GM21381 (cell line): ENCODE data around the gene RBMS1.
"Not testable (repeated sequence)": the region's sequence is repeated elsewhere in the genome, so short reads cannot be mapped to it uniquely, and the experiment has no call there.

Experiments
- ATAC-seq: cut with Tn5 transposase; IDR thresholded peaks from one replicate; pipeline ENCODE4 v1.9.1; 2021; ENCODE audit warnings: mild to moderate bottlenecking, moderate library complexity; ENCODE audit not compliant: unreplicated experiment

RBMS1 gene

DNA sequence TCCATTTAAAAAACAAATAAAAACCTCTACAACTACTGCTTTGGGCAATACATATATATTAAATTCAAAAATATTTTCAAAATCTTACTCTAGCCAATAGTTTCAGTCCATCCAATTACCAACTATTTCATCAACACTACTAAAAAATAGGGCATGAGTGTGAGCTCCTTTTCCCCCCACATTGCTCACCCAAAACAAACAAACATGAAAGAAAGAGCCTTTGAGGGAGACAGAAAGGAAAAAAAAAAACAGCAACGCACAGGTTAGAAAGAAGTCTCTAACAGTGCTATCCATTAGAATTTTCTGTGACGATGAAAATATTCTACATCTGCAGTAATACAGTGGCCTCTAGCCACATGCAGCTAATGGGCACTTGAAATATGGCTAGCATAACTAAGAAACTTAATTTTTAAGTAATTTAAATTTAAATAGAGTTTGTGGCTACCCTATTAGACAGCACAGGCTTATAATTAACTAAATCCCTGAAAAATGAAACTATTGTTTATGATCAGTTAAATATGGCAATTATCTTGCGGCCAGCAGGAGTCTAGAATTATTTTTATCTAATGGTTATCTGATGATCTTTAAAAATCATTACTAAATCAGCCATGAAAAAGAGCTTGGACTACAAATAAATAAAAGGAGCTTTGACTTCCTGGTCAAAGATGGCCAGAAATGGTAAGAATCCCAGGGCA is 59.2 kb downstream of the RBMS1 start:
- no peak for ATAC-seq

DNA sequence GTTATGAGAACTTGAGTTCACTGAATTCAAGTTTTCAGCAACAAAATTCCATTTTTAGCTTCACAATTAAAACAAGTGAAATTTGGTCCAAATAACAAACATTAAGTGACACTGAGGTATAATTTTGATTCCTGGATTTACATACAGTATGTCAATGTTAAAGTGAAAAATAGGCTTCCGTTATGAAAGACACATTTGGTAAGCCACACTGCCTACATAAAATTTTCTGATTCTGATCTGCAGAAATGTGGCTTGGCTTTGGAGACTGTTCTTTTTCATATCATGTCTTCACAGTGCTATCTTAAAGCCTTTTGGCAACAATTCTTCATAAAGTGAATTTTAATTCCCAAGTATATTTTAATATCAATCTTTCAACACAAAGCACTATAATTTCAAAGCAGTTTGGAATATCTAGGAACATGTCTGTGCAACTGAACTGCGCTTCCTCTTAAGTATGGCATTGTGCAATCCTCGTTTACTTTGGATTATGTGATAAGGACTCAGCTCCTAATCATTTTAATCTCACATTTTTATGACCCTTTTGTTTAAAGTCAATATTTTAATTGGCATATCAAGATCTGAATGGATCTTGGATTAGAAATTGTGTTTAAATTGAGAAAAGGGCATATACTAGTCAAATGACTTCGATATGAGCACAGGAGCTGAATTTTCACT is 60.0 kb downstream of the RBMS1 start:
- no peak for ATAC-seq

DNA sequence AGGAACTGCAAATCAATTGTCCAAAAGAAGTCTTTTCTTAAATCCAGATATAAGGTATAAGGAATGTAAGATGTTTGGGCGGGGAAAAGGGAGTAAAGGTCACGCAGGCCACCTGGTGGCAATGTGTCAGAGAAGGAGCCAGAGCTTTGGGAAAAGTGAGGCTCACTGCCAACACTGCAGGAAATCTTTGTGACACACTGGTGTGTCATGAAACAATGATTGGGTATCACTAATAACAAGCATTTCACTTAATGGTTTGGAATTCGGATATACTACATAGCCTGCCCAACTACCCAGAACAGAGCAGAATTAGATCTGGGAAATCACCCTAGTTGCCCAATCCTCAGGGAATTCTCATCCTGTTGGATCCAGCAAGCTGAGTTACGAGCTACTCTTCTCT is 61.0 kb downstream of the RBMS1 start:
- no peak for ATAC-seq

DNA sequence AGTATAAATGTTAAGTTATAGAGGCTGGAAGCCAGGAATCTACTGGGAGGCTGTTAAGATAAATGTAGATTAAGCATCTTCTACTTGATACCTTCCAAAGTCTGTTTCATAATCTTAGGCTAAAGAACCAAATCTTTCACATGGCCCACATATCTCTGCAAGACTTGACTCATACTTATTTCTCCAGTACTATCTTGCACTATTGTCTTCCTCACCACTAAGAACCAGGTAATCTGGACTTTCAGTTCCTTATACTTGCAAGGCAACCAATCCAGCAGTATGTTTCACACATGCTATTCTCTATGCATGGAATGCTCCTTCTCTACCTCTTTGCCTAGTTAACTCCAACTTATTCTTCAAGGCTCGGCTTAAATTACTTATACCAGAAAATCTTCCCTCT is 62.2 kb downstream of the RBMS1 start:
- peak; percentile 46 for ATAC-seq

DNA sequence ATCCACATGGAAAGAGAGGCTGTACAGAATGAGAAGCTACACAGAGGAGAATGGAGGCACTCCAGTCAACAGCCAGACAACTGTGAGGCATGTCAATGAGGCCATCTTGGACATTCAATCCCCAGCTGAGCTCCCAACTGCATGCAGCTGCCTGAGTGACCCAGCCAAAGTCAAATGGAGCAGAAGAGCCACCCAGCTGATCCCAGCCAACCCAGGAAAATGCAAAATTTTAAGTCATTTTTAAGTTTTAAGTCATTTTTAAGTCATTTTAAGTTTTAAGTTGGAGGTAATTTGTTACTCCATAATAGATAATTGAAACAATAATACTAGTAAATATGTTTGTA is 63.6 kb downstream of the RBMS1 start:
- no peak for ATAC-seq

DNA sequence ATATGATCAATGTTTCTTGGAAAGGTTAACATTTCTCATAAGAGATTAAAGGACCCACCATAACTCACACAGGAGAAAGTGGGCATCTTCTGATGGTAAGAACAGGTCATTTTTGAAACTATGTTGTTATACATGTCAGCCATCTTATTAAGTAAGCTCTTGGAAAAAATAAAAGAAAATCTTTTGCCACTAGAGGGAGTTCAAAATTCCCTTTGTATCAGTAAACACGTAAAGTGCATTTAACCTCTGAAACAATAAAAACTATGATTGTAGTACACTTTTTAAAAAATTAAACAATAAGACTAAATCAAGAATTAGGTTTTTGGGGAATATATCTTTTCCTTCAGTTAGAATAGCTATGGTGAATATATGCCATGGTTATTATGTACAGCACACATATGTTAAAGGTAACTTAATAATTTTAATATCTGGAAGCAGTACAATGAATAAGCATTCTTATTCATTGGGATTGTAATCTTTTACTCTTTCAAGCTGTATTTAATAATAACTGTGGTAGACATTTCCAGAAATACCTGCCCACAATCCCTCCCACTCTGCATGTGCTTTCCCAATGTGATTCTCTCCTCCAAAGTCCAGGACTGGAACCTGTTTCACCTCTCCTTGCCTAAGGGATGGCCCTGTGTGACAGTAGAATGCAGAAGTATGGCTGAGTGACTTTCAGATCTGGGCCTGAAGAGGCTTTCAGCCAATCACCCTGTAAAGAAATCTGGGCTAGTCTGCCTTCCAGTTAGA is 64.2 kb downstream of the RBMS1 start:
- ATAC-seq = no peak

DNA sequence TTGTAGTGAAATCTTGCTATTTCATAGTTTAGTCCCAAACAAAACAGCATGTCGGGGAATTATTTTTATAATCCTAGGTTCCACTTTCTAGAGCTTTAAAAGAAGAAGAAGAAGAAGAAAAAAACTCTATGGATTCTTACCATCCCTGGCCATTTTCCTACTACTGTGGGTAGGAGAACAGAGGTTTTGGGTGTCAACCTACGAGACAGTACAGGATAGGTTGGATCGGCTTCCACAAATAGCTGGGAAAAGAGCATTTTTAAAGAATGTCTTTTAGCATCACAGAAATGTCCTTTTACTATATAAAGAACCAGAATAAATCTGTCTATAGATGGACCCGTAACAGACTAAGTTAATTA is 65.2 kb downstream of the RBMS1 start:
- ATAC-seq = no peak

DNA sequence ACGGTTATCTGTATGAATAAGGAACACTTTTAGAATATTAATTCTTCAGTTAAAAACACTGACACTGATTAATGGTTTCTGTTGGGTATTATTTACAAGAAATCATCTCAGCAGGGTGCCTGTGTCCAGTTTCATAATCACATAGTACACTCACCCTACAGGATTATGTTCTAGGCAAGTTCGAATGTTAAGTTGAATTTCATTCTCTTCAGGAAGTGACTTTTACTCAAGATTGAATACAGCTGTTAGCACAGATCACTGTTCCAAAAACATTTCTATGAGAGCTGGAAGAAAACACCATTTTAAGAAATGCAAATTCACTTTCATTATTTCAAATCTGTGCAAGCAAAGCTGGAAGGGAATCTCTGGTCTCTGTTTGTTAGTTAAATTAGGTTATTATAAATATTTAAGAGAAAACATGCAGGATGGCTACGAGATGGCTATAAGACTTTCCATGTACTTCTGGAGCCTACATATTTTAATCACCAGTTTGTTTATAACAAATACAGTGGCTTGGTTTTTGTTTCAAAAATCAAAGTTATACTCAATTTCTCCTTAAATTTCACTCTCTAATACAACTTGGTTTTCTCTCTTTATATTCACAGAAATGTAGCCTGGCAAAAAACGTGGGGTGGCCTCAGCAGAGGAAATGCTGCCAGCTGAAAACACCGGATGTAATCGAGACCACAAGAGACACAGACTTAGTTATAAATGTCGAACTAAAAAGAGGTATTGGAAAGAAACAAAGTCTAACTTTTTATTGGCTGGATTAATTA is 65.8 kb downstream of the RBMS1 start:
- ATAC-seq = peak; percentile 70

DNA sequence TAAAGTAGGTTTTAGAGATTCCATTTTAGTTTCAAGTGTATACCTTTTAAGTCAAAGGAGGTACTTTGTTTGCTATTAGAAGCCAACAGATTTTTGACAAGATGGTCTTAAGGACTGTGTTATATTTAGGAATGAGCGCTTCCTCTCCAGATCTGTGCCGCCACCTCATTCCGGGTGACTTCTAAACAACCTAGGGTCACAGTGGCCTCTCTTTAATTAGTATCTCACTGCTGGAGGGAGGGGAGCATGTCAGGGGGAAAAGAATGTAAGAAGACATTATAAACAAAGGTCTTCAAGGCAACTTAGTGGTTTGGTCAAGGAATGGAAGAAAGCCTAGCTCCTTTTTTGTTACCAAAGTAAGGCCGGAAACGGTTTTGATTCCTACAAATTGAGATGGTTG is 67.0 kb downstream of the RBMS1 start:
- ATAC-seq = no peak

DNA sequence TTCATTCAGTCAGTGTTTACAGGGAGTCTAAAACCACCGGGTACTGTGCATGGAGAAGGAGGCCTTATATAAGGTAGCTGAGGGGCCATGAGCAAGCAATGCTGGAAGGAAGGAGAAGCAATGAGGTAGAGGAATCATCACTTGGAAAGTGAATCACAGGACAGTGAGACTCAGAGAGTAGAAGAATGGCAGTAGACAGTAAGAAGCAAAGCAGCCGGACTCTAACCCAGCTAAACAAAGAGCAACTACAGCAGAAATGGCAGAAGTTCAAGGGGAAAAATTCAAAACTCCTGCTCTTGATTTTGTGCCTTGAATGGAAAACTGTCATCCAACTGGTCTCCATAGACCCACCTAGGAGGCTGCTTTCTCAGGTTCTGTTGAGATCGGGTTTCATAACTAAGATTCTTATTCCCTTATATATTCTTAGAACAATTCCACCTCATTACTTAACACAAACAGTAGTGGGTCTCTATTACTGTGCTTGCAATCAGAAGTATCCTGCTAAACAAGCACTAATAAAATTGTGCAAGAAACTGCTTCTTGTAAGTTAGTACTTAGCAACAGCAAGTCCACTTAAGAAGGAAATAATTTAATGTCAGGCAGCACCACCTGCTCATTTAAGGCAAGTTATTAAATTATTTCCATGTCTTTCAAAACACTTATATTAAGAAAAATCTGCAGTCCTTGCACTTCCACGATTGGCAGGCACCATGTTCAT is 68.0 kb downstream of the RBMS1 start:
- ATAC-seq = no peak

DNA sequence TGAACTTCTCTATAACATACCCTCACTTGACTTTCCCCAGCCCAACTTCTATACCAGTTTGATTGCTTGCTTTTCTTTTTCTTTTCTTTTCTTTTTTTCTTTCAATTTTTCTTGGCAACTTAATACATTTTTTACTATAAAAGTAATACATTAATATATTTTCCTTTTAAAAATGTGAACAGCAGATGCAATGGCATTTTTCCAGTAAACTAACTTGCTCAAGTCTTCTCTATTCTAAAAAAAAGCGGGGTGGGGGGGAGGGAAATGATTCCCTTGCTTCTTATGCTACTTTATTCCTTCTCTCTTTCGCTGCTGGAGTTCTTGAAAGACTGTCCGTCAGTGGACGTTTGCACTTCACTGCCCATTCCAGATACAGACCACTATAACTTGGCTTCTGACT is 70.5 kb downstream of the RBMS1 start:
- ATAC-seq = no peak

DNA sequence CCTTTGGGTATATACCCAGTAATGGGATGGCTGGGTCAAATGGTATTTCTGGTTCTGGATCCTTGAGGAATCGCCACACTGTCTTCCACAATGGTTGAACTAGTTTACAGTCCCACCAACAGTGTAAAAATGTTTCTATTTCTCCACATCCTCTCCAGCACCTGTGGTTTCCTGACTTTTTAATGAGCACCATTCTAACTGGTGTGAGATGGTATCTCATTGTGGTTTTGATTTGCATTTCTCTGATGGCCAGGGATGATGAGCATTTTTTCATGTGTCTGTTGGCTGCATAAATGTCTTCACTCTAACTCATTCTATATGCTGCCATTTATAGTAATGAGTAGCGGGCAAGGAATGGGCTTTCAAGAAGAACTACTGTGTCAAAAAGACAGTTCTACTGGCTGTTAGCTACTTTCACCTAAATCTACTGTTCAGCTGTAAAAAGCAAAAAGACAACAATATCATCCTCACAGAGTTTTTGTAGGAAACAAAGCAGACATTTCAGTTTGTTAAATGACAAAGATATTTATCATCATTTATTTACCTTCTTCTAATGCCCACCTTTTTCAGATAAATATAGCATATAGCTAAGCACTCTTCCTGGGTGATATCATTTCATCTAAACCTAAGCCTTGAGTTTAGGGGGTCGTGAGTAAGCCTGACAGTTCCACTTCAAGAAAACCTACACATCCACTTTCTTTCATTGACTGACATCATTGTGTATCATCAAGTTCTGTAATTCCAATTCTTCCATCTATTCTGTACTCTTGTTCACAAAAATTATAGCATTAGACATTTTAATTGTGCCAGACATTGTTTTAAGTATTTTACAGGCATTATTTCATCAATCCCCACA is 71.7 kb downstream of the RBMS1 start:
- ATAC-seq = not testable (repeated sequence)

DNA sequence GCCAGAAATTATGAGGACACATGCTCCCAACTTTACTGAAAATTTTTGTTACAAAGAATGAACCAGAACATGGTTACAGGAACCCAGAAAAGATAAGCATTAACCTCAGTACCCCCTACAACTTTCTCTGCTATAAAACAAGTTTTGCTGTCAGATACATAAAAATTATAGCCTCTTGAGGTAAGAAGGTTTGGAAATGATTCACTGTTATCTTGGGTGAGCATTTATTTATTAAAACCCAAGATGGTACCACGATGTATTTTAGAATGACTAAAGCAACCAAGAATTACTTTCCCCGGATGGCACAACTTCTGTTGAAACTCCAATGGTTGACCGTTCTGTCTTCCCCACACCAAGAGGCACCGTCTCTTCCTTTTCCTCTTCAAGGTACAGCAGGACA is 72.9 kb downstream of the RBMS1 start:
- ATAC-seq = no peak

DNA sequence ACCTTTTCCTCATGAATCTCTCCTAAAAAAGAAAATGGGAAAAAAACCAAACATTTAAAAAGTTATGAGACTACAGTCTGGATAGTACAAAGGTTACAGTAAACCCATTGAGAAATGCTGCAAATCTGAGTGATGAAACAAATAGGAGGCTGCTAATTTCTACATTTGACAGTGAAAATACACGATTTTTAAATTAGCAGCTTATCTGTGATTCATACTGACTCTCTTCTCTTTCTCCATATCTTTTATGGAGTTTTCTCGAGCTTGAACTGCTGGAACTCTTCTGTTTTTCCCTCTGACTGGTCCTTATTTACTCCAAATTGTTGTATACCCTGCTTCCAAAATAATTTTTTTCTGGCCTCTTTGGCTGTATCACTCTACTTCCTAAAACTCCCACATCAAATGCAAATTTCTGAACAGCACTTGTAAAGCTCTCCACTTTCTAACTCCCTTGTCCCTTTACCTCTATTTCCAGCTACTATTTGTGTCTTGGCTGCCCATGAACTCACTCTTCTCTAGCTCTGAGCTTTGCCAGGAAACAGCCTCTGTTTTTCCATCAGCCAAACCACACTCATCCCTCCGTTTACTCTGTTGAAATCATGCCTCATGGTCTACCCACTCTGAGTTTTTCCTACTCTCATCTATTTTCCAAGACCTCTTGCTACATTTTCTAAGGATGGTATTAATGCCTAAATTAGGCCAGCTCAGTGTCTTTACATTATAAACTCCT is 73.7 kb downstream of the RBMS1 start:
- ATAC-seq = no peak

DNA sequence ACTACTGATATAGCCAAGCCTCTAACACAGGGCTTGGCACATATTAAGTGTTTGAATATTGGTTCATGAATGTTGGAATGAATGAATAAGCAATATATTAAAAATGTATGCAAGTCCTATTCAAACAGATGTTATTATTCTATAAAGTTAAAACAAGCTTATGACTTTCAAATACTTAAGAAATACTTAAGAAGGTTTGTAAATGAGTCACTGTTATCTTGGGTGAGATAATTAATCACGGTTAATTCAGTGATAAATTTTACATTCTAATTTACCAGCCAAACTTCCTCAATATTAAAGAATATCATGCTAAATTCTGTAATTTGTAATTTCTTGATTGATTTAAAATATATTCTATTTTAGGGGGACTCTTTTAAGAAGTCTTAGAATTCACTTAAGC is 74.8 kb downstream of the RBMS1 start:
- ATAC-seq = no peak

DNA sequence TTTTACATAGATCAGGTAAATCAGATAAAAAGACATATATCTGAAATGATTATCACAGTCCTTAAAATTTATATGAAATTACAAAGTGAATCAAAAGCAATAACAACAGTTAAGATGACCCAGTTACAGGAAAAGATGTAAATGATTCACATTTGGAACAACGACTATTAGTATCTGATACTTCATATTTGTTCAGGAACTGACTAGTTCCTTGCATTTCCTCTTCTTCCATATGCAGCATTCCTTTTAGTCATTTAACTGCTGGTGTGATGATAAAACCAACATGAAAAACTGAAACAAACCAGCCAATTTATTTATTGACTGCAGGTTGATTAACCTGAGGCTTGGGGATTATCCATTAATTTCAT is 75.2 kb downstream of the RBMS1 start:
- no peak for ATAC-seq

DNA sequence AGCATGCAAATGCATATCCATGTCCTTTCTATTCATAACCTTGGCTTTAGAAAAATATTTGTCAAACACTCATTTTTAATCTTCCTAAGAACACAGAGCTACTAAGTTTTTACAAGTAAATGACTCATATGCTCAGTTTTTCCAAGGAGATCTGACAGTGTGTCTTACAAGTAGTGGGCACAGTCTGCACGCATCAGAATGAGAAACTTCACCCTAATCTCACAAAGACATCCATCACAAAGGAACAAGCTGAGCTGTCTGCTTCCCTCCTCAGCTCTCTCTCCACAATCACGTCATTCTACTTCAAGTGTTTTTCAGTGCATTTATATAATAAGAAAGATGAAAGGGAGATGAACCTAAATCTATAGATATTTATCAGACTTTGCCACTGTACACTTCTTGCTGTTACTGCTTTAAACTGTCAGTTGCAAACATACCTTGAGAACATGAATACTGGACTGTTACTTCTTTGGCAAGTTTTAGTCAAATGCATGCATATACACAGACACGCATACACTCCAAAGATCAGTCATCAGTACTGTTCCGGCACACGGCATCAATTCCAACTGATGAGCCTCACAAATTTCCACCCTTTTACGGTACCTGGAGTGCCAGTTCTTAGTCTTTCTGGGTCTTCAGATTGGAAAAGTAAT is 75.7 kb downstream of the RBMS1 start:
- no peak for ATAC-seq

DNA sequence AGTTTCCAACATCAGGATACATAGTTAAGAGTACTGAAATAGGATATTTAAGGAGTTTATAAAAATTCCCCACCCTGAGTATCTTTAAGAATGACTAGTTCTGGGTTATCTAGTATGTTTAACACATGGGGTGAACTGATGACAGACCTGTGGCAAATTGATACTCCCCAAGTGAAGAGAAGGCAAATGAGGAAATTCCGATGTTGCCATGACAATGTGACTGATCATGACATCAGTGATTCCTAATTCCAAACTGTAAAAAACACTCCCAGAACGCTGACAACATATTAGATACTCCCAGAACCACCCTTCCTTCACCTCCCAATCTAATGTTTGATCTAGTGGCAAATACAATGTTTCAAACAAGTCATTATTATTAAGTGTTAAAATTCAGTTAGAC is 77.6 kb downstream of the RBMS1 start:
- ATAC-seq = no peak

DNA sequence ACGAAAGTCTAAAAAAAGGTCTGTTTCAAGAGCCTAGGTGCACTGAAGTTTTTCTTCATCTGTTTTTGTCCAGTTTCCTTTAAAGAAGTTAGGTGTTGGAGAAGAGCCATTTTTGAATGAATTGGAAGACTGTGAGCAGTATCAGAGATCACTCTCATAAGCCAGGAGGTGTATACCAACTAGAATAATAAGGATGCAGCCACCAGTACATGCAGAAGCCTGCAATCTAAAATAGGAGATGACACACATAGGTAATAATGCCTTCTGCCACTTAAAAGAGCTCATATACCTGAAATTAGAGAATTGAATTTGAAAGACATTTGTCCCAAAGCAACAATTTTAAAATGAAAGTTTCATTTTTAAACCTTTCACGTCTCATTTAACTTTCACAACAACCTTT is 81.7 kb downstream of the RBMS1 start:
- no peak for ATAC-seq
